Right atrium auricular region (tissue), 2 donors: ENCODE data around the gene HSD17B14. TPM values are rescaled to one million over a fixed set of nuclear protein-coding genes. Genes with fewer than 3 reads are reported as not detected.

Experiments
- DNase-seq: peaks from one replicate; pipeline ENCODE4 v3.0.0-alpha.2; 2019; ENCODE audit warnings: low spot score
- H3K27ac ChIP-seq, 2 donors: fragments of 200-600 bp; sonication (generic); 1 replicate in 1 of 2; 2 replicates in 1 of 2; pipeline ENCODE4 v1.5.1; 2016 to 2019
- H3K27me3 ChIP-seq, 2 donors: fragments of 200-600 bp; sonication (generic); one replicate each; pipeline versions ENCODE4 v1.5.1 to v1.6.0; 2017 to 2019
- H3K36me3 ChIP-seq: fragments of 200-600 bp; sonication (generic); one replicate; pipeline ENCODE4 v1.5.1; 2016
- H3K4me1 ChIP-seq, 2 donors: fragments of 200-600 bp; sonication (generic); one replicate each; pipeline versions ENCODE4 v1.5.1 to v1.6.0; 2017 to 2019
- H3K4me3 ChIP-seq, 2 donors: fragments of 200-600 bp; sonication (generic); 1 replicate in 1 of 2; 2 replicates in 1 of 2; pipeline ENCODE4 v1.5.1; 2017 to 2019; ENCODE audit warnings: mild to moderate bottlenecking in 1 of 2, moderate library complexity in 1 of 2
- H3K9me3 ChIP-seq, 2 donors: fragments of 200-600 bp; sonication (generic); one replicate each; pipeline ENCODE4 v1.5.1; 2019
- CTCF ChIP-seq, 2 donors: fragments of 200-600 bp; sonication (generic); IDR thresholded peaks; one replicate each; pipeline ENCODE4 v1.5.1; 2019; ENCODE audit warnings: antibody characterized with exemption in 2 of 2
- total RNA-seq, 2 donors: library from RNA; depleted of rRNA; stranded (reverse); fragments of >200 nt; gene quantifications; one replicate each; pipeline ENCODE4 v1.1.0, GENCODE V29; 2016

Gene HSD17B14
- total RNA-seq, 2 donors from 2014 or later: 3.7 to 6.3 TPM

GRCh38 chr19:48833049-48833448 lies 3.2 kb downstream of the HSD17B14 start:
- DNase-seq: no peak
- Histone ChIP-seq H3K4me1 (peaks cover 0 to 24% of the 10 kb centered on the region in 2 donors), H3K27ac (no peak overlapping the region)

DNA sequence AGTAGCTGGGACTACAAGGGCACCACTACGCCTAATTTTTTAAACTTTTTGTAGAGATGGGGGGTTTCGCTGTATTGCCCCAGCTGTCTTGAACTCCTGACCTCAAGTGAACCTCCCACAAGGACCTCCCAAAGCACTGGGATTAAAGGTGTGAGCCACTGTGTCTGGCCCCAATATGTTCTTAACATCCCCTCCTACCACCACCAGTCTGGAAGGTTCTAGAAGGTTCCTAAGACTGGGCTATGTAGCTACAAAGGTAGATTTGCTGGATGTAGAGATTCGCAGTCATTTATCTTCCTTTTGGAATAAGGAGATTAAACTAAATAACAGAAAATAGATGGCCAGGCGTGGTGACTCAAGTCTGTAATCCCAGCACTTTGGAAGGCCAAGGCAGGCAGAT lies 5.3 kb downstream of the HSD17B14 start:
- no peak for DNase-seq
- H3K4me1 ChIP-seq: peaks cover 0 to 7% of the 10 kb centered on the region in 2 donors
- no peaks in the 10 kb centered on the region for H3K9me3 ChIP-seq
- no peak for TF ChIP-seq CTCF (IDR thresholded peaks at IDR 0.05)
- H3K36me3 ChIP-seq: no peaks in the 10 kb centered on the region
- H3K27ac ChIP-seq: no peak overlapping the region
- H3K4me3 ChIP-seq: no peak overlapping the region
- H3K27me3 ChIP-seq: no peaks in the 10 kb centered on the region

More at GRCh38 chr19:48833049-48833448, 3.2 kb downstream of the HSD17B14 start:
- TF ChIP-seq CTCF (IDR thresholded peaks at IDR 0.05): no peak
- H3K36me3 ChIP-seq: no peaks in the 10 kb centered on the region
- no peaks in the 10 kb centered on the region for H3K27me3 ChIP-seq
- H3K4me3 ChIP-seq: no peak overlapping the region
- no peaks in the 10 kb centered on the region for H3K9me3 ChIP-seq

- Histone ChIP-seq H3K4me3 (no peak overlapping the region), H3K9me3 (no peaks in the 10 kb centered on the region), H3K27ac (no peak overlapping the region), H3K36me3 (no peaks in the 10 kb centered on the region), H3K4me1 (no peaks in the 10 kb centered on the region), H3K27me3 (no peaks in the 10 kb centered on the region)
- no peak for TF ChIP-seq CTCF (IDR thresholded peaks at IDR 0.05)
- no peak for DNase-seq
These were observed 6.2 kb downstream of the HSD17B14 start for GRCh38 chr19:48830088-48830487.

GRCh38 chr19:48826606-48827020 lies 9.7 kb downstream of the HSD17B14 start:
- no peak for TF ChIP-seq CTCF (IDR thresholded peaks at IDR 0.05)
- no peaks in the 10 kb centered on the region for H3K36me3 ChIP-seq
- H3K9me3 ChIP-seq: no peaks in the 10 kb centered on the region
- no peak for DNase-seq
- H3K27me3 ChIP-seq: no peaks in the 10 kb centered on the region
- H3K4me1 ChIP-seq: no peaks in the 10 kb centered on the region
- no peak overlapping the region for H3K27ac ChIP-seq
- H3K4me3 ChIP-seq: no peak overlapping the region

DNA sequence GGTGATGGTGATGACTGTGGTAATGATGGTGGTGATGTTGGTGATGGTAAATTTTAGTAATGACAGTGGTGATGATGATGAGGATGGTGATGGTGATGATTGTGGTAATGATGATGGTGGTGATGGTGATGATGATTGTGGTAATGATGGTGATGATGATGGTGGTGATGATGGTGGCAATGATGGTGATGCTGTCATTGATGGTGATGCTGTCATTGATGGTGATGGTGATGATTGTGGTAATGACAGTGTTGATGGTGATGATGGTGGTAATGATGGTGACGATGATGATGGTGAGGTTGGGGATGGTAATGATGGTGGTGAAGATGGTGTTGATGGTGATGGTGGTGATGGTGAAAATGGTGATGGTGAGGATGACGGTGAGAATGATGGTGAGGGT lies 13.8 kb downstream of the HSD17B14 start:
- H3K4me3 ChIP-seq: no peak overlapping the region
- H3K4me1 ChIP-seq: peaks cover 0 to 14% of the 10 kb centered on the region in 2 donors
- TF ChIP-seq CTCF (IDR thresholded peaks at IDR 0.05): no peak
- no peaks in the 10 kb centered on the region for H3K36me3 ChIP-seq
- H3K9me3 ChIP-seq: no peaks in the 10 kb centered on the region
- H3K27ac ChIP-seq: no peak overlapping the region
- DNase-seq: no peak
- no peaks in the 10 kb centered on the region for H3K27me3 ChIP-seq

- no peaks in the 10 kb centered on the region for H3K27me3 ChIP-seq
- DNase-seq: no peak
- no peaks in the 10 kb centered on the region for H3K9me3 ChIP-seq
- TF ChIP-seq CTCF (IDR thresholded peaks at IDR 0.05): no peak
- peaks cover 0 to 14% of the 10 kb centered on the region in 2 donors for H3K4me1 ChIP-seq
- no peak overlapping the region for H3K4me3 ChIP-seq
- H3K27ac ChIP-seq: no peak overlapping the region
- no peaks in the 10 kb centered on the region for H3K36me3 ChIP-seq
These were observed 14.7 kb downstream of the HSD17B14 start for GRCh38 chr19:48821633-48822032.
